Measurements from ENCODE around the gene GAST. TPM values are rescaled to one million over a fixed set of nuclear protein-coding genes. Genes with fewer than 3 reads are reported as not detected.
A peak's percentile ranks its signal among the peaks of the same experiment; 100 is the strongest.

Gene GAST
- total RNA-seq, 1 donor from 2014 or later = not detected

DNA sequence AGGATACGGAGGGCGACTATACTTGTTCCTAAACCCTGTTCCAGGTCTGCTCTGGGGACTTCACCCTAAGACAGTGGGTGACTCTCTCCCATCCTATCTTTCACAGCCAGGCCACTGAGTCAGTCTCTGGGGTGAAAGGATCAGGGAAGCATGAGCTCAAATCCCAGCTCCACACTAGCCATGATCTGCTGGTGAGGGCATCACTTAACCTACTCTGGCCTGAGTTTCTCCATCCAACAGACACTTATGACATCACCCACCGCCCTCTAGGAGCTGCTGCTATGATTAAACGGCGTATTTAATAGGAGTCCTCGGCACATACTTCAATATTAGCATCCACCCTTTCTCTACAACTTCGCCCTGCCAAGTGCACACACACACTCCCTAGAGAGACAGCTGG lies 10.1 kb downstream of the GAST start:
- Mint-ChIP-seq H3K4me1 (peaks cover 20% of the 10 kb centered on the region), H3K36me3 (no peaks in the 10 kb centered on the region), H3K9me3 (no peaks in the 10 kb centered on the region), H3K27ac (peak overlapping the region; percentile 74), H3K4me3 (no peak overlapping the region), H3K27me3 (ENCODE audit: insufficient read depth, low read depth) (peaks cover 4% of the 10 kb centered on the region)
- Histone ChIP-seq H3K9me3 (ENCODE audit: low read depth) (no peaks in the 10 kb centered on the region), H3K4me2 (no peak overlapping the region), H3K36me3 (no peaks in the 10 kb centered on the region), H3K9ac (no peak overlapping the region), H3K27me3 (no peaks in the 10 kb centered on the region), H3F3A (ENCODE audit: low read depth) (no peaks in the 10 kb centered on the region), H3K4me3 (no peak overlapping the region), H3K27ac (no peak overlapping the region), H3K4me1 (no peaks in the 10 kb centered on the region), H4K20me1 (ENCODE audit: low read depth) (no peaks in the 10 kb centered on the region), H3K79me2 (ENCODE audit: low read depth) (no peaks in the 10 kb centered on the region), H2AFZ (replicated peaks) (no peak overlapping the region)
- no peak for TF ChIP-seq EZH2phosphoT487 (IDR thresholded peaks at IDR 0.05)
- TF ChIP-seq EZH2 (IDR thresholded peaks at IDR 0.05) = no peak
- TF ChIP-seq CTCF (IDR thresholded peaks at IDR 0.05) = no peak
- DNase-seq (ENCODE audit: low spot score) = no peak

DNA sequence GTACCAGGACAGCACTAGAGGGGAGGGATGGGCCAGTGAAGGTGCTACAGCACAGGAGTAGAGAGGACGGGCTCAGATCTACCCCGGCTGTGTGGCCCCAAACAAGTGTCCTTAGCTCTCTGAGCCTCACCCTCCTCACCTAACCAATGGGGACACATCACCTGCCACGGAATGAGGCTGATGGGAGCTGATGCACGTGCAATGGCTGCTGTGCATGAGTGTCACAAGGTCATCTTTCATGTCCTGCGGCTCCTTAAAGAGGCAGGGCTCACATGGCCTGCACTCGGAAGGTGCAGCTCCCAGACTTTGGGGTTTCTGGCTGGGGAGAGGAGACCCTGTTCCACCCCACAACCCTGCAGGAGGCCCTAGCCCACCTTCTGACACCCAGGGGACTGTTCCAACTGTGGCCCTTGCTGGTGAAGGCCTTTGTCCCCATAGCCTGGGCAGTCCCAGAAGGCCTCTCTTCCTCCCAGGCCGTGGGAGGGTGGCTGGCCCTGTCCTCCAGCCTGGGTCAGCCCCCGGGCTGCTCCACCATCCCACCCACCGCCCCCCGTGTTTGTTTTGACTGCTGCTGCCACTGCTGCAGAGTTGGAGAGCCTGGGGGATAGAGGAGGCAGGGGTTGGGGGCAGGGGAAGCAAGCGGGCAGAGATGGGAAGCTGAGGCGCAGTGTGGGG lies 11.8 kb downstream of the GAST start:
- H3K4me2 ChIP-seq = no peak overlapping the region
- no peaks in the 10 kb centered on the region for H3K9me3 Mint-ChIP-seq

DNA sequence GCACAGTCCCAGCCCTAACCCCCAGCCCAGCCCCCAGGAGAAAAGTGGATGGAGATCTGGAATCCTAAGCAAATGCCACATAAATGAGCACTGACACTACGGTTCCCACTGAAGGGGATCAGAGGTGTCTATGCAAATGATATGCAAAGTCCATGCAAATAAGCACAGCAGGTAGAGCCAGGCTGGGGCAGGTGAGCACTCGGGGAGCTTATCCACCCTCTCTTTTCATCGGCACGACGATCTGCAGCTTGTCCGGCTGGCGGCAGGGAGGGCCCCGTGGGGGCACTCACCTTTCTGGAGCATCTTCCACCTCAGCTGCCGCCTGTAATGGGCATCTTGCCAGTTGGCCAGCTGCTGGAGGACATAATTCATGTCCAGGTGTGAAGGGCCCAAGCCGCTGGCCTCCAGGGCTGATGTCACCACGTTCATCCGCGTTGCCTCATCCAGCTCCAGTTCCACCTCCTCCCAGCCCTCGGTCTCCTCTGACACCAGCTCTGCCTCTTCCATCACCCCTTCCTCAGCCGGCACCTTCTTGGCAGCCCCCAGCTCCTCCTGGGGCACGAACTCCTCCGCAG lies 12.4 kb downstream of the GAST start:
- TF ChIP-seq CTCF (IDR thresholded peaks at IDR 0.05) (no peak), EZH2 (IDR thresholded peaks at IDR 0.05) (no peak), EZH2phosphoT487 (IDR thresholded peaks at IDR 0.05) (no peak)
- H3K4me2 ChIP-seq = no peak overlapping the region
- no peak overlapping the region for H3K4me3 ChIP-seq
- no peak overlapping the region for H3K27ac Mint-ChIP-seq
- no peaks in the 10 kb centered on the region for H3K9me3 Mint-ChIP-seq
- no peaks in the 10 kb centered on the region for H4K20me1 ChIP-seq (ENCODE audit: low read depth)
- H3K27ac ChIP-seq = no peak overlapping the region
- no peaks in the 10 kb centered on the region for H3K9me3 ChIP-seq (ENCODE audit: low read depth)
- no peak overlapping the region for H3K9ac ChIP-seq
- H3K4me1 ChIP-seq = no peaks in the 10 kb centered on the region
- no peak overlapping the region for H2AFZ ChIP-seq (replicated peaks)
- H3K36me3 ChIP-seq = no peaks in the 10 kb centered on the region
- peaks cover 13% of the 10 kb centered on the region for H3K4me1 Mint-ChIP-seq
- H3K27me3 ChIP-seq = no peaks in the 10 kb centered on the region
- H3K4me3 Mint-ChIP-seq = no peak overlapping the region
- no peaks in the 10 kb centered on the region for H3K36me3 Mint-ChIP-seq
- DNase-seq (ENCODE audit: low spot score) = no peak
- no peaks in the 10 kb centered on the region for H3F3A ChIP-seq (ENCODE audit: low read depth)
- no peaks in the 10 kb centered on the region for H3K79me2 ChIP-seq (ENCODE audit: low read depth)
- H3K27me3 Mint-ChIP-seq (ENCODE audit: insufficient read depth, low read depth) = peaks cover 5% of the 10 kb centered on the region

More for the DNA sequence above, 11.8 kb downstream of the GAST start:
- Histone ChIP-seq H3F3A (ENCODE audit: low read depth) (no peaks in the 10 kb centered on the region), H3K4me1 (no peaks in the 10 kb centered on the region), H3K27ac (no peak overlapping the region), H2AFZ (replicated peaks) (no peak overlapping the region), H3K27me3 (no peaks in the 10 kb centered on the region), H4K20me1 (ENCODE audit: low read depth) (no peaks in the 10 kb centered on the region), H3K9me3 (ENCODE audit: low read depth) (no peaks in the 10 kb centered on the region), H3K9ac (no peak overlapping the region), H3K36me3 (no peaks in the 10 kb centered on the region), H3K79me2 (ENCODE audit: low read depth) (no peaks in the 10 kb centered on the region), H3K4me3 (no peak overlapping the region)
- Mint-ChIP-seq H3K36me3 (no peaks in the 10 kb centered on the region), H3K27me3 (ENCODE audit: insufficient read depth, low read depth) (peaks cover 4% of the 10 kb centered on the region), H3K4me1 (peaks cover 13% of the 10 kb centered on the region), H3K27ac (no peak overlapping the region), H3K4me3 (peak overlapping the region; percentile 50)
- DNase-seq (ENCODE audit: low spot score) = no peak
- TF ChIP-seq EZH2 (IDR thresholded peaks at IDR 0.05) = no peak
- no peak for TF ChIP-seq CTCF (IDR thresholded peaks at IDR 0.05)
- no peak for TF ChIP-seq EZH2phosphoT487 (IDR thresholded peaks at IDR 0.05)
